ENCODE data around the gene SIPA1L3.
A peak's percentile ranks its signal among the peaks of the same experiment; 100 is the strongest.

The SIPA1L3 gene

DNA sequence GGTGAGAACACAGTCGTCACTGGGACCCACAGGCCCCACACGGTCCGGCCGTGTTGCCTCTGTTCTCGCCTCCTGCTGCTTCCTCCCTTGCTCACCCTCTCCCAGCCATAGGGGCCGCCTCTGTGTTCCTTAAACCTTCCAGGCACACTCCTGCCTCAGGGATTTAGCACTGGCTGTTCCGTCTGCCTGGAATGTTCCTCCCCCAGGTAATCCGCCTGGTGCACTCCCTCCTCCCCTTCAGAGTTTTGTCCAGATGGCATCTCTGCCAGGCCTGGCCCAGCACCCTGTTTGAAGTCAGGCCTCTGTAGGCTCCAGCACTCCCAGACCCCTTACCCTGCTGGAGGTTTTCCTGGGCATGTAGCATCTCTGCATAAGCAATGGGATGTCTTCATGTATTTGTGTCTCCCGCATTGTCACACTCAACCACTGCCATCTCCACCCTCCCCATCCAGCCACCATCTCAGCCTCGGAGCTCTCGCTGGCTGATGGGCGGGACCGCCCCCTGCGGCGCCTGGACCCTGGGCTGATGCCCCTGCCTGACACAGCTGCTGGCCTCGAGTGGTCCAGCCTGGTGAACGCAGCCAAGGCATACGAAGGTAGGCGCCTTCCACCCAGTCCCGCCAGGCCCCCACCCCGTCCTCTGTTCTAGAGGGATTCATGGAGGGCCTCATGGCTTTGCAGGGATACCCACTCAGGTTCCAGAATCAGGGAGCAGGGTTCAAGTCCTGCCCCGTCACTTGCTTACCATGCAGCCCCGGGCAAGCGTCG, 291.1 kb downstream of the SIPA1L3 start:
- no peak for DNase-seq

DNA sequence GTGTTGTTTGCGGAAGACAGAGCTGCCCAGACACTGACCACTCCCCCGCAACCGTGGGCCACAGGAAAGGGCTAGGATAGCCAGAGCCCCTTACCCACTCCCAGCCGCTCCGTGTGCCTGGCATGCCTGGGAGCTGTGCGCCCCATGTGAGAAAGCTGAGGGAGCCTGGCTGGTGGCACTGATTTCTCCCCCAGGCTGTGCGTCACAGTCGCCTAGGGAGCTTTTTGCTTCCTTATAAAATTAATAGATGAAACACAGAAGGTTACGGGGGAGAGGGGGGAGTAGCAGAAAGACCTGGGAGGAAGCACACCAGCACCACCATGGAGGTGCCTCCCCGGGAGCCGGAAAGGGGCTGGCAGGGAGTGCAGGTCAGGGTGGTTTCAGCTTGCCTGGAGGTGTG, 292.3 kb downstream of the SIPA1L3 start:
- DNase-seq, result no peak

GRCh38 chr19:38201731-38202130, 294.7 kb downstream of the SIPA1L3 start:
- DNase-seq, result no peak

GRCh38 chr19:38202504-38202903, 295.5 kb downstream of the SIPA1L3 start:
- no peak for DNase-seq

DNA sequence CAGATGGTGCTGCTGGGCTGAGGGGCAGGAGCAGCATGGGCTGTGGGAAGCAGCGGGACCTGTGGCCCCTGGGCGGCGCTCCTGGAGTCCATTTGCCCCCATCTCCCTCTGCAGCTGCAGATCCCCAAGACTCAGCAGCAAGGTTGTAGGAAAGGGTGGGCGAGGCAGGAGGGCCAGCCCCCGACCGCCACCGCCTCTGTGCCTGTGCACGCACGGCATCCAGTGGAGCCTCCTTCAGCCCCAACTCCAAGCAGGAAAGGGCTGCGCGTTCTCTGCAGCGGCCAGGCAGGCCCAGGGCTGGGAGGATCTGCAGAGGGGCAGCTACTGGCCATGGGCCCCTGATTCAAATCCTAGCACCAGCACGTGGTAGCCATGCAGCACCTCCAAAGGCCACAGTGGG, 296.2 kb downstream of the SIPA1L3 start:
- DNase-seq, result no peak

DNA sequence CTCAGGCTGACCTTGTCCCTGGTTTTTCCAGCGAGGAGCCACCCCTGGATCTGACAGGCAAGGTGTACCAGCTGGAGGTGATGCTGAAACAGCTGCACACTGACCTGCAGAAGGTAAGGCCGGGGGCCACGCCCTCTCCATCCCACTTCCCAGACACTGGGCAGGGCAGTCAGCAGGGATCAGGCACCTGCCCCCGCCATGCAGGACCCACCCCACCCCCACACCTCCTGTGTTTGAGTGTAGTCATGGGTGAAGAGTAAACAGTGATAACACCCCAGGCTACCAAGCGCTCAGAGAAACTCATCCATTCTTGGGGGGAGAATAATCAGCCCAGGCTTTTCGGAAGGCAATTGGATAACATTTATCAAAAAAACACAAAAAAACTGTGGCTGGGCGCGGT, 297.1 kb downstream of the SIPA1L3 start:
- DNase-seq, result no peak

- DNase-seq, result no peak
These were observed 297.7 kb downstream of the SIPA1L3 start for GRCh38 chr19:38204728-38205127.

- DNase-seq, result no peak
These were observed 299.2 kb downstream of the SIPA1L3 start for GRCh38 chr19:38206006-38206745.

GRCh38 chr19:38206928-38207327, 299.9 kb downstream of the SIPA1L3 start:
- DNase-seq, result no peak

GRCh38 chr19:38207543-38207942, 300.5 kb downstream of the SIPA1L3 start:
- DNase-seq, result no peak

DNA sequence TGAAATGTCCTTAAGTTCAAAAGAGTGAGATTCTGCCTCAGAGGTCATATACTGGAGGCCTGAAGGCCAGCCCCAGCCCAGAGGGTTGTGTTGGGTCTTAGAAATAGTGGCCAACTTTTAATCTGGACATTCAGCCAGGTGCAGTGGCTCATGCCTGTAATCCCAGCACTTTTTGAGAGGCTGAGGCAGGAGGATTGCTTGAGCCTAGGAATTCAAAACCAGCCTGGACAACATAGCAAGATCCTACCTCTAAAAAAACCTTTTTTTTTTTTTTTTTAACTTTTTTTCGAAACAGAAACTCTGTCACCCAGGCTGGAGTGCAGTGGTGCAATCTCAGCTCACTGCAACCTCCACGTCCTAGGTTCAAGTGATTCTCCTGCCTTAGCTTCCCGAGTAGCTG, 301.6 kb downstream of the SIPA1L3 start:
- no peak for DNase-seq

DNA sequence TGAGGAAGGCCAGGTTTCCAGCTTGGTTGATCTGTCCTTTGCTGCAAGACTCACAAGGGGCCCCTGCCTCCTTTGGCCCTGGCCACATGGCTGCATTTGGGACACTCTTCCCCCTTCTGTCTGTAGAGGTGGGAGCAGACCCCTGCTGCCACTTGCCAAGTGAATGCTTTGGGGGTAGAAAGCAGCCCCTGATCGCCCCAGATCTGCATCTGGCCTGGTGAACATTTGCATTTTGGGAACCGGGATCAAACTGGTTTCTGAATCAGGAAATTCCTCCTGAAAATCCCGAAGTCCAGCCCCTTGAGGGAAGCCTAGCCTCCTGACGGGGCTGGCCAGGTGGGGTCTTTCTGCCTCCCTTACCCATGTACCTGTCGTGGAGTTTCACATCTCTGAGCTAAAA, 302.1 kb downstream of the SIPA1L3 start:
- DNase-seq, result no peak

- no peak for DNase-seq
These were observed 302.9 kb downstream of the SIPA1L3 start for GRCh38 chr19:38209671-38210457.

DNA sequence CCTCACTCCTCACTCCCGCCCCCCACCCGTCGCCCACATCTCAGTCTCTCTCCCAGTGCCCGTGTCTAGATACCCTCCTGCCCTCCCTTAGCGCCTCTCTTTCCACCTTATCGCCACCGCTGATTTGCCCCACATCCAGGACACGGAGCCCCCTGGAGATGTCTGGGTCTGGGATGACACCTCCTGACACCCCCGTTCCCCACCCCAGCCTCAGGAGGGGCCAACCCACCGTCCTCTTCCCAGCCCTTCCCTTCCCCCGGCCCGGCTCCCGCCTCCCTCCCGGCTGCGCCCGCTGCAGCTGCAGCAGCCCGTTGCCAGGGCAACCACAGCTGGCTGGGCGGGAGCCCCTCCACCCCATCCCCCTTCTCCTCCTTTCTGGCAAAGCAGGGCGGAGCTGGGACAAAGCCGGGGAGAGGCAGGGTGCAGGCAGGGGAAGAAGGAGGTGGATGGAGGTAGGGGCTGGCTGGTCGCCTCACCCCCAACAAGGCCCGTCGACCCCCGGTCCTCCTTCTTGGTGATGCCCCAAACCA, 303.5 kb downstream of the SIPA1L3 start:
- no peak for DNase-seq

GRCh38 chr19:38211151-38211591, 304.2 kb downstream of the SIPA1L3 start:
- DNase-seq, result no peak

- no peak for DNase-seq
These were observed 304.8 kb downstream of the SIPA1L3 start for GRCh38 chr19:38211766-38212165.

- no peak for DNase-seq
These were observed 306.5 kb downstream of the SIPA1L3 start for GRCh38 chr19:38213469-38213868.

- DNase-seq, result peak; percentile 92
These were observed 307.1 kb downstream of the SIPA1L3 start for GRCh38 chr19:38213911-38214625.

DNA sequence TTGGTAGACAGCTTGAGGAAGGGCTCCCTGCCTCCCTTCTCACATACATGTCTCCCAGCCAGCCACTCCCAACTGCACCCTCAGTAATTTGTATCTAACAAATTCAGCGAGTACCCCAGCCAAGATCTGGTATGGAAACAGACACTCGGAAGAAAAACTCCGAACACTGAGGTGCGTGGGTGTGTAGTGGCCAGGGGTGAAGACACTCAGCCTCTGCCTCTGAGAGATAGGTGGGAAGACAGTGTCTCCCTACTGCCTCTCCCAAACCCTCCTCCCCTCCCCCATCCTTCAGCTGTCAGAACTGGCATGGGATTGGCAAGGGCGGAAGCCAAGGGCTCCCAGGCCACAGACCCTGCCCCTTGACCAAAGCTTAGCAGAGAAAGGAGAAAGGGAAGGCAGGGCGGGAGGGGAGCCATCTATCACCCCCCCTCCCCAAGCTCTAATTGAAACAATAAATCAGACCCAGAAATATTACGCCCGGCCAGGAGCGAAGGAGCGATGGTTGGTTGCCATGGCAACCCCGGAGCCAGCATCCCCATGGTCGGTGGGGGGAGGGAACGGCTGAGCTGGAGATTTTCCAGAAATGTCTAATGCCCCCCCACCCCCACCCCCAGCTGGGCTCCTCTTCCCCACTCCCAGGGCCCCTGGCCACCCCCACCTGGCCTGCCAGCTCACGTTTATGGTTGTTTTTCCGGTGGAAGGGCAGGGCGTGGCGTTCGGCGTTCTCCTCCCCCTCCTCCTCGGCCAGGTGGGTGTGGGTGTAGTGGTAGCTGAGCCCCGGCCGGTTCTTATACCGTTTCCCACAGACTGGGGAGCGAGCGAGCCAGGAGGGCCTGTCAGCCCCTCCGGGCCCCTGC, 310.0 kb downstream of the SIPA1L3 start:
- DNase-seq, result no peak

DNA sequence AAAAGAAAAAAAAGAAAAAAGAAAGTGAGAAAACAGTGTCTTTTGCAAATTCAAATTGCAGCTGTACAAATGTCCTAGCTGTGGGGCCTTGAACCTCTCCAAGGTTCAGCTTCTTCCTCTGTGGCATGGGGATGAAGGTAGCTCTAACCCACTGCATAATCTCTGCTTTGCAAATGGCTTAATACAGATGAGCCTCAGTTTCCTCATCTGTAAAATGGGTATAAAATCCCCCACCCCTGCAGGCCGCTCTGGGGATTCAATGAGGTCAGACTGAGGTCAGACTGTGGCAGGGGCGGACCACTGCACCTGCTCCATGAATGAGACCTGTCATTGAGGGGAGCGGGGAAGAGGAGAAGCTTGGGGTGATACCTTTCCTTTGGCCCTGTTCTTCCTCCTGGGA, 311.2 kb downstream of the SIPA1L3 start:
- no peak for DNase-seq

- DNase-seq, result no peak
These were observed 312.2 kb downstream of the SIPA1L3 start for GRCh38 chr19:38219221-38219620.

DNA sequence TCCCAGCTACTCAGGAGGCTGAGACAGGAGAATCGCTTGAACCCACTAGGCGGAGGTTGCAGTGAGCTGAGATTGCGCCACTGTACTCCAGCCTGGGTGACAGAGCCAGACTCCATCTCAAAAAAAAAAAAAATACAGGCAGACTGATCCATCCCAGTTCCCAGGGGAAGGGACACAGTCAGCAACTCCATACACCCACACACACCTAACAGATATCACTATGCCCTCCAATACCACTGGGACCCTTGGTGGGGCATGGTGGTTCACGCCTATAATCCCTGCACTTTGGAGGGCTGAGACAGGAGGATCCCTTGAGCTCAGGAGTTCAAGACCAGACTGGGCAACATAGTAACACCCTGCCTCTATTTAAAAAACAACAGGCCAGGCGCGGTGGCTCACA, 314.4 kb downstream of the SIPA1L3 start:
- no peak for DNase-seq
